ENCODE measurements around the gene HIPK2. TPM values are rescaled to one million over a fixed set of nuclear protein-coding genes. Genes with fewer than 3 reads are reported as not detected.

Gene HIPK2
- total and polyA plus RNA-seq, 2 experiments from 2014 or later, result 7.3 to 16.9 TPM

- TF ChIP-seq REST (IDR thresholded peaks at IDR 0.05; ENCODE audit: unreplicated experiment) (no peak), ZNF114 (CRISPR knock-in tag; IDR thresholded peaks at IDR 0.05) (no peak), EZH2 (IDR thresholded peaks at IDR 0.05; ENCODE audit: low read depth, unreplicated experiment) (no peak), CTCF (conservative IDR thresholded peaks at IDR 0.05; ENCODE audit: low read depth in 2 of 2) (no peak)
Observed at GRCh38 chr7:139673762-139674161, 104.0 kb downstream of the HIPK2 start (continued).

- ATAC-seq (peak; percentile 99), DNase-seq (ENCODE audit: low spot score) (peak; percentile 79)
- H3K27me3 ChIP-seq (ENCODE audit: insufficient read depth), result no peaks in the 10 kb centered on the region
- H3K4me2 ChIP-seq, result no peak overlapping the region
- Mint-ChIP-seq H3K4me3 (no peak overlapping the region), H3K27ac (peak overlapping the region; percentile 26; the same call in 1 of the 2 replicates), H3K27me3 (ENCODE audit: insufficient read depth, low read depth, poor library complexity) (peaks cover 1% of the 10 kb centered on the region), H3K9me3 (no peaks in the 10 kb centered on the region), H3K36me3 (ENCODE audit: low read depth) (peaks cover 3% of the 10 kb centered on the region; the same call in 1 of the 3 replicates), H3K4me1 (peaks cover 28% of the 10 kb centered on the region)
- H3K79me2 ChIP-seq (replicated peaks; ENCODE audit: insufficient read depth), result no peaks in the 10 kb centered on the region
- no peak overlapping the region for H3K4me3 ChIP-seq
- H2AFZ ChIP-seq, result no peak overlapping the region
- H3F3A ChIP-seq (replicated peaks; ENCODE audit: low read depth), result no peaks in the 10 kb centered on the region
- no peaks in the 10 kb centered on the region for H3K9me2 ChIP-seq (ENCODE audit: insufficient read depth)
- H3K36me3 ChIP-seq (ENCODE audit: insufficient read depth), result no peaks in the 10 kb centered on the region
- no peak overlapping the region for H3K27ac ChIP-seq (ENCODE audit: low read depth)
- H4K20me1 ChIP-seq (replicated peaks; ENCODE audit: insufficient read depth), result no peaks in the 10 kb centered on the region
- H3K4me1 ChIP-seq (ENCODE audit: insufficient read depth), result no peaks in the 10 kb centered on the region; the same call in 1 of the 2 replicates
- TF ChIP-seq JUNB (IDR thresholded peaks at IDR 0.05; ENCODE audit: unreplicated experiment), result no peak
- no peak for TF ChIP-seq POLR2AphosphoS5 (IDR thresholded peaks at IDR 0.05; ENCODE audit: low read depth)
- TF ChIP-seq ZNF331 (CRISPR knock-in tag; IDR thresholded peaks at IDR 0.05; ENCODE audit: low read depth), result no peak
- no peak for TF ChIP-seq NANOG (IDR thresholded peaks at IDR 0.05; ENCODE audit: borderline replicate concordance)
- TF ChIP-seq CTCF (conservative IDR thresholded peaks at IDR 0.05; ENCODE audit: low read depth in 2 of 2), result 0 out of 4 replicates have a peak, but pooled peaks of 1 of the 2 experiments have one; percentile 1
- TF ChIP-seq REST (IDR thresholded peaks at IDR 0.05; ENCODE audit: unreplicated experiment), result no peak
- no peak for TF ChIP-seq ZNF114 (CRISPR knock-in tag; IDR thresholded peaks at IDR 0.05)
Observed at GRCh38 chr7:139673230-139673629, 104.6 kb downstream of the HIPK2 start.

All from GM23338 (cell line).